Endothelial cell of umbilical vein (primary cell): Measurements from ENCODE around the gene STX12.

Experiments
- CTCF ChIP-seq, 2 donors: IDR thresholded peaks; 1 replicate in 1 of 2; 2 replicates in 1 of 2; pipeline ENCODE4 v1.5.1; 2011; ENCODE audit warnings: low read length in 2 of 2, mild to moderate bottlenecking in 2 of 2, moderate library complexity in 2 of 2, control low read depth in 1 of 2, inconsistent platforms in 1 of 2, low read depth in 1 of 2; ENCODE audit not compliant: insufficient read depth in 1 of 2; ENCODE audit errors: extremely low read depth in 1 of 2
- EZH2 ChIP-seq: IDR thresholded peaks from 2 replicates; pipeline ENCODE4 v1.6.1; 2012; ENCODE audit warnings: borderline replicate concordance, low read depth, mild to moderate bottlenecking, moderate library complexity, low read length, inconsistent platforms; ENCODE audit not compliant: severe bottlenecking
- FOS ChIP-seq: IDR thresholded peaks from 2 replicates; pipeline ENCODE4 v1.6.1; 2011; ENCODE audit warnings: mild to moderate bottlenecking, low read length, moderate library complexity, borderline replicate concordance; ENCODE audit not compliant: insufficient read depth
- MAX ChIP-seq: IDR thresholded peaks from 2 replicates; pipeline ENCODE4 v1.6.1; 2011; ENCODE audit not compliant: insufficient read depth, insufficient read length
- MYC ChIP-seq: IDR thresholded peaks from one replicate; pipeline ENCODE4 v1.6.1; 2011; ENCODE audit warnings: mild to moderate bottlenecking, low read depth, low read length
- POLR2A ChIP-seq: IDR thresholded peaks from 2 replicates; pipeline ENCODE4 v1.6.1; 2012; ENCODE audit warnings: low read depth, mild to moderate bottlenecking, control low read depth, low read length
- POLR2AphosphoS5 ChIP-seq: IDR thresholded peaks from 2 replicates; pipeline ENCODE4 v1.6.1; 2012; ENCODE audit warnings: low read depth, mild to moderate bottlenecking, control low read depth, low read length, moderate library complexity; ENCODE audit not compliant: insufficient read depth

- TF ChIP-seq CTCF (IDR thresholded peaks at IDR 0.05; ENCODE audit: extremely low read depth in 1 of 2, insufficient read depth in 1 of 2, low read depth in 1 of 2, low read length in 2 of 2): no peak
- TF ChIP-seq POLR2AphosphoS5: no peak
- TF ChIP-seq FOS: no peak
- TF ChIP-seq EZH2: no peak
- no peak for TF ChIP-seq MAX
- no peak for TF ChIP-seq POLR2A
- TF ChIP-seq MYC: no peak
Observed at GRCh38 chr1:27763358-27763757, 9.7 kb upstream of the STX12 start.
